ENCODE measurements around the gene UCKL1.

GRCh38 chr20:63970714-63971431 lies 14.7 kb upstream of the UCKL1 start:
- no peak for TF ChIP-seq POLR2A (IDR thresholded peaks at IDR 0.05)
- no peak for TF ChIP-seq CTCF (IDR thresholded peaks at IDR 0.05)
